ENCODE data around the gene TSEN54.

The TSEN54 gene

DNA sequence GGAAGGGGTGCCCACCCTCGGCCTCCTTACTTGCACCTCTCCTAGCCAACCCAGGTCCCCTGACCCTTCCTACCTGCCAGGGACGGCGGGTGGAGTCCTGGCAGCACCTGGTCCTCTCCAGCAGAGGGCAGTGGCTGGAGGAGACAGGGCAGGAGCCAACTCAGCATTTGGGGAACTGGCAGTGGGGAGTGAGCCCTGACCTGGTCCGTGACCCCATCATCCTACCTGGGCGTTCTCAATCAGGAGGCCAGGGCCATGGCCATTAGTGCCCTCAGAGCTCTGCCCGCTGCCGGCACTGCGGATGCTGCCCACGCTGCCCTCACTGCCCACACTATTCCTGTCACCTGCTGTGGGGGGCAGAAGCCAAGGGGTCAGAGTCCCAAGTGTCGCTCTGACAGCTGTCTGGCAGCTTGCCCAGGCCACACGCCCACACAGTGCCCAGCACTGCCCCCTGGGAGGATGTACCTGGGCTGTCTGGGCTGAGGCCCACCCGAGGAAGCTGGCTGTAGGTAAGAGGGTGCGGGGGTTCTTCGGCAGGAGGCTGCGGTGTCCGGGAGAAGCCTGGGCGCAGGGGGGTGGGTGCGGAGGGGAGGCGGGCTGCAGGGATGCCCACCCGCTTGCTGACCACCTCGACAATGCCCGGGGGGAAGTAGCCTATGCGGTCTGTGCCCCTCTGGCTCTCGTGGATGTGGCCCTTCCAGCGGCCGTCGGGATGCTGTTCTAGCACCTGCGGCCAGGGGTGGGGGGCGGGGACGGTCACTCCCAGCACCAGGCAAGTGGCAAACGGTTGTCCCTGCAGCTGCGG, 11.8 kb upstream of the TSEN54 start:
- no peak for DNase-seq

DNA sequence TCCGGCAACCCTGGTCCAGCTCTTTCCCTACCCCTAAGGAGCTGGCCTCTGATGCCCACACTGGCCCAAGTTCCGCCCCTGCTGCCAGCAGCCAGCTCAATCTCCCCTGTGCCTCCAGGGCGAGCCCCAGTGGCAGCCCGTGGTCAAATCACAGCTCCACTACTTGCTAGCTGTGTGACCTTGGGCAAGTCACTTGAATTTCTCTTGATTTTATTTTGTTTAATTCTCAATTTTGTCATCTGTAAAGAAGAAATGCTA, 11.2 kb upstream of the TSEN54 start:
- no peak for DNase-seq

DNA sequence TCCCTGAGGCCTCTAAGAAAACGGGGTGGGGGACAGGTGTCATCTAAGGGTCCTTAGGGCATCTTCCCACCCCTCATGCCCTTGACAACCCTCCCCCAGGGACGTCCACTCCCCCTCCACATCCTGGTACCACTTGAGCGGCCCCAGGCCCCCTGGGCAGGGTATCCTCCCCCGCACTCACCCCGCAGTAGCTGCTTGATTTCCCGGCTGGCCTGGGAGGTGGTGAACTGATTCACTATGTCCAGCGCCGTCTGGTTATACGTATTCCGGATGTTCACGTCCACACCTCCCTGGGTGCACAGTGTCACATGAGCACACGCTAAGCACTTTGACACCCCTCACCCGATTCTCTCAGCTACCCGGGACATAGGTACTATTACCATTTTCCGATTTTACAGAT, 10.7 kb upstream of the TSEN54 start:
- DNase-seq = no peak

DNA sequence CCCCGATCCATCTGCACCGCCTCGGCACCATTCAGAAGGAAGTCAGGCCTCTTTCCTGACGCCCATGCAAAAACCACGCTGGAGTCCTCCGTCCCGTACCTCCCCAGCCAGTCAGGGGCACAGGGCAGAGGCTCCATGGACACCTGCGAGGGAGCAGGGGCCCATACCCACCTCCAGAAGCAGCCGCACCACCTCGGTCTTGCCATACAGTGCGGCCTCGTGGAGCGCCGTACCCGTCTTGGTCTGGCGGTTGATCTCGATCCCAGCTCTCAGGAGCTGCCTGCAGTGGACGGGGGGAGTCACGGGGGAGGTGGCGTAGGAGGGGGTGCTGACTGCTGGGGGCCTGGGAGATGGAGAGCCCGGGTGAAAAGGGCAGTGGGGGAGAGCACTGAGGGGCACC, 10.2 kb upstream of the TSEN54 start:
- DNase-seq = no peak

DNA sequence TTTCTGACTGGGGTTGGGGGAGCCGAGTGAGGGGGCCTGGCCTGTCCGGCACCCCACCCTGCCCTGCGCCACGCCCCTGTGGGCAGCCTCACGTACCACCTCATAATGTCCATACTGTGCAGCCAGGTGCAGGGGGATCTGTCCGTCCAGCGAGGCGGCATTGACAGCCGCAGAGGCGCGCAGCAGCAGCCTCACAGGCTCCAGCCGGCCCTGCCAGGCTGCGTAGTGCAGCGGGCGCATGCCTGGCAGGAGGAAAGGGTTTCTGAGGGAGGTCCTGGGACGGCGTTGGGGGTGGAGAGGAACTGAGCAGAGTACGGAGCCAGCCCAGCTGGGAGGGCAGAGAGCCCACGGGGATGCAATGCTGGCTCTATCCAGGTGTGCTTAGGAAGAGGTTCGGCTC, 9.4 kb upstream of the TSEN54 start:
- no peak for DNase-seq

DNA sequence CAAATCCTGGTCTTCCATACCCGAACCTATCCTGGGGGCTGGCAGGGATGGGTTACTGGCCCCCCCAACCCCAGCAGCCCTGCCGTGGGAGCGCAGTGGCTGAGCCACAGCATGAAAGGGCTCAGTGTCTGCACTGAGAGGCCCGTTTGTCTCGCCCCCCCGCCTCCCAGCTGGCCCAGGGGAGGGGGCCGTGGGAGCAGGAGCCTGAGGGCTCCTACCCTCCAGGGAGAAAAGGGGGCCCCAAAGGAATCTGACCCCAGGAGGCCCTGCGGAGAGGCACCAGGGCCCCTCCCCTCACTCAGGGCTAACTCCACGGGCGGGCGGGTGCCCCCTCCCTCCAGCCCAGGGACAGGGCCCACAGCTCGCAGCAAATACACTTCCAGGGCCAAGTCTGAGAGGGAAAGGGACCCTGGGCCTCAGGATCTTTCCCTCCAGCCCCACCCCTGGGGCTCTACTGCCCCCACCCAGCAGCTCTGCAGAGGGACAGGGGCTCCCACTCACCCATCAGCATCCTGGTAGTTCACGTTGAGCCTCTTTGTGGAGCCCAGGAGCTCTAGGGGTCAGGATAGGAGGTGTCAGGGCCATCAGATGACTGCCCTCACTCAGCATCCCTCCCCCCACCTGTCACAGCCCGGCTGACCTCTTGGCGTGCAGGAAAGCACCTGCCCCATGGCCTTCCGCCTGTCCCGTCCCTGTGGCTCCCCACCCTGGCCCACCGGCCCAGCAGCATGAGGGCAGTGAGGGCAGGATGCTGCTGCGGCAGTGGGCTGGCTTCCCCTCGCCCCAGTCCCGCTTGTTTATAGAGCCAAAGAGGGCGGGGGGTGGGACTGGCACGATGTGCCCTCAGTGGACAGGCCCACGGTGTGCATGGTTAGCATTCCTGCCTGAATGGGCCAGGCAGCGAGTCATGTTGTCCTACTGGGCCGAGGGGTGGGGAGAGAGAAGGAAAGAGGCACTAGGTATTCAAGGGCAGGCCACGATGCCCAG, 8.3 kb upstream of the TSEN54 start:
- no peak for DNase-seq

DNA sequence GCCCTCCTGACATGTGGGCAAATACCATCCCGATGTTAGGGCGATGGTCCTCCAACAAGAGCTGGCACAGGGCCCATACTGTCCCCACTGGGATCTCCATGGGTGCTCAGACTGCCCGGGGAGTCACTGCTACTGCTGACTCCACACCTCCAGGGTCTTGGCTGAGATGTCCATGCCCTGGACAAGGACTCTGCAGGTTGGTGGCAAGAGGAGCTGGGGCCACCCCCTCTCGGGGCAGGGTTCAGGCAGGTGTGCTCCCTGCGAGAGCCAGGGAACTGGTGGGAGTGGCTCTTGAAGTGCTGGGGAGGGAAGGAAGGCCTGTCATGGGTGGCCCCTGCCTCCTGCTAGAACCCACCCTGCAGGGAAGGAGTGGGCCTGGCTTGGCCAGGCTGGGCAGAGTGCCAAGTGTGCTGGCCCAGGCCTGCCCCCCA, 7.4 kb upstream of the TSEN54 start:
- no peak for DNase-seq

DNA sequence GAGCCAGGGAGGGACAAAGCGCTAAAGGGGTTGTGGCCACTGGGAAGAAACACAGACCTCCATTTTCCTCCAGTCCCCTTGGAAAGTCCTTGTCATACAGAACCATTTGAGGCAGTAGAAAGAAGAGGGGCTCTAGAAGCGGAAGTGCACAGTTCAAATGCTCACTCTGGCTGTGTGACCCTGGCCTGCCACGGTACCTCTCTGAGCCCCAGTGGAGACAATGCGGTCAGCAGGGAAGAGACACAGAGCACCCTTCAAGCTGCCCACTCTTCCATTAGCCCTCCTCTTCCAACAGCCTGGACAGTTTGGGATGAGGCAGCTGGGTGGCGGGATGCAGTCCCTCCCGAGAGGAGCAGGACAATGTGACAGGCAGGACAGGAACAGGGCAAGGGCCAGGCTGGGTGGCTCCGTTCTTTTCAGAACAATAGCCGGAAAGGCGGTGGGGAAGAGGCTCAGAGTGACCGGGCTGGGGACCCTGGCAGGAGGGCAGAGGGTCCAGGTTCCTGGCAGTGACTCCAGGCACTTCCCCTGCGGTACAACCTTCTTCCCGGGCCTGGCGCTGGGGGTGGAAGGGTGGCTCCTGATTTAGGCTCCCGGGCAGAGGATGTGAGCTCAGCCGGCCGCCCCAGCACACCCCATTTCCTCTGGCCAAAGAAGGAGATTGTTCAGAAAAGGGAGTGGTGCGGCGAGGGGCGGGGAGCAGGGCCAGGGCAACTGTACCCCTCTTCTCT, 6.6 kb upstream of the TSEN54 start:
- DNase-seq = no peak

DNA sequence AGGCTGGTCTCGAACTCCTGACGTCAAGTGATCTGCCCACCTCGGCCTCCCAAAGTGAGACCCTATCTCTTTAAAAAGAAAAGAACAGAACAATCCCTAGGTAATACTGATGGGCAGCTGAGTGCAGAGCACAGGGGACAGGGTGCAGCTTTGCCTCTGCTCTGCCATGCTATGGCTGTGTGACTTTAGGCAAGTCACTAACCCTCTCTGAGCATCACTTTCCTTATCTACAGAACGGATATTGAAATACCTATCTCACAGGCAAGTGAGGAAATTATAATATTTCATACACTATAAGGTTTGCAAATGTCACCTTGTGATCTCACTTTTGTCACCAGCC, 5.1 kb upstream of the TSEN54 start:
- DNase-seq = no peak

DNA sequence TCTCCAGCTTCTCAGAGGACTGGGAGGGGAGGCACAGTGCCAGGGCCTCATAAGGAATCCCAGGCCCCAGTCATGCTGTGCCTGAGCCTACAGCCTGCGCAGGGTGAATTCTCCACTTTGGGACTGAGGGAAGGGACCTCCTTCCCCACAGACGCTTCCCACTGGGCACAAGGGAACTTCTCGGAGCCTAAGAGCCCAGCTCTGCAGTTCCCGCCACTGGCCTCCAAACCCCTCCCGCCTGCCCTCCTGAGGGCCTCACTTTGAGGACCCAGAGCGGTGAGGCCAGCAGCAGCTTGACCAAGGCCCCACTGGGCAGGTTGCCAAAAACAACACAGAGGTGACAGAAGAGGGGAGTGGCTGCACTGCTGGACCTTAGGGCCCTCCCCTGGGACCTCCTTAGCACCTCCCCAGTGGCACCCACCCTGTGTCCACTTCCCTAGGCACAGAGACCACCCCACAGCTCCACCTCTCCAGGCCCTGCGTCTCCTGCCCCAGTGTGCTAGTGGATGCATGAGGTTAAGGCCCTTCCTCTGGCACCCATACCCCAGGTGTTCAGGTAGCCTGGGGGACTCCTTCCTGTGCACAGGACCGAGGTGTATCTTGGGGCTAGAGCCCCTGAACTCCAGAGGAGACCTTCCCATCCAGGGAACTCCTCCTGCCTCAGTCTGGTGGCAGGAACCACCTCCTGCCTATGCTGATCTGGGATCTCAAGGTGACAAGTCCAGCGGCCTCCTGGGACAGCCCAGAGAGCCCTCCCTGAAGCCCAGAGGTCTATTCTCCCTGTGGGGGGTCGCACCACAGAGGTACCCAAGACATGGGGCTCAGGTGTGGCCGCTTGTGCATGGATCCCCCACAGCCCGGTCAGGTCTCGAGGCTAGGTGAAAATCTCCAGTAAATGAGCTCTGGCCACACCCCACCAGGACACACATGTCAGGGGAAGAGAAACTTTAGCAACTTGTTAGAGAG, 4.4 kb upstream of the TSEN54 start:
- no peak for DNase-seq

DNA sequence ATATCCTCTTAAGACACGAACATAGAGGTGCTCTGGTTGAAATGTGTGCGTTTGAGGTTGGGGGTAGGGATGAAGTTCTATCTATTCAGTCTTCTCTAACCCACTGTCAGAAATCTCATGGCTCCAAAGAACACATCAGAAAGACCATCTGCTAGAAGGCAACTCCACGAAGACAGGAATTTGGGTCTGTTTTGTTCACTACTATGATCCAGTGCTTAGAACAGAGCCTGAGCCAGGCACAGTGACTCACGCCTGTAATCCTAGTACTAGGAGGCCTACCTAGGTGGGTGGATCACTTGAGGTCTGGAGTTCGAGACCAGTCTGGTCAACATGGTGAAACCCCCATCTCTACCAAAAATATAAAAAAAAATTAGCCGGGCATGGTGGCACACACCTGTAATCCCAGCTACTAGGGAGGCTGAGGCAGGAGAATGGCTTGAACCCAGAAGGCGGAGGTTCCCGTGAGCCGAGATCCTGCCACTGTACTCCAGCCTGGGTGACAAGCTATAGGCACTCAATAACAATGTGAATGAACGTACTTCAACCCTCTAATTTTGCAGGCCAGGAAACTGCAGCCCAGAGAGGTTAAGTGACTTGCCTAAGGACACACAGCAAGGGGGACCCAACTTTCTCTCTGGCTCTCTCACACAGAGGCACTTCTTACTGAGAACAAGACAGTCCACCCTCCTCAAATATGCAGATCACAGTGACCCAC, 3.2 kb upstream of the TSEN54 start:
- no peak for DNase-seq

DNA sequence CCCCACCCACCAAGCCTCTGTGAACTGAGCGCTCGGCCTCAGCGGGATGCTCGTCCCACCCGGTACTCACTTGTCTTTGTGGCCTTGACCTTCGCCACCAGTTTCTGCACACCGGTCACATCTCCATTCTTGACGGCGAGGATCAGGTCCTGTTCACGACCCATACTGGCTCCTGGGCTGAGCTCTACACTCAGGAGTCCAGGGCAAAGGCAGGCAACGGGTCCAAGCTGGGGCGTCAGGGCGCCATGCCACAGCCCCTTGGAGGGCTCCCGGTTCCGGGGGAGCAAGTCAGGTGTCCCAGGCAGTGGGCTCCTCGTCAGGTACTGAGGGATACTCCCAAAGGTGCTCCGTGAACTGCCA, 2.7 kb upstream of the TSEN54 start:
- DNase-seq = no peak

DNA sequence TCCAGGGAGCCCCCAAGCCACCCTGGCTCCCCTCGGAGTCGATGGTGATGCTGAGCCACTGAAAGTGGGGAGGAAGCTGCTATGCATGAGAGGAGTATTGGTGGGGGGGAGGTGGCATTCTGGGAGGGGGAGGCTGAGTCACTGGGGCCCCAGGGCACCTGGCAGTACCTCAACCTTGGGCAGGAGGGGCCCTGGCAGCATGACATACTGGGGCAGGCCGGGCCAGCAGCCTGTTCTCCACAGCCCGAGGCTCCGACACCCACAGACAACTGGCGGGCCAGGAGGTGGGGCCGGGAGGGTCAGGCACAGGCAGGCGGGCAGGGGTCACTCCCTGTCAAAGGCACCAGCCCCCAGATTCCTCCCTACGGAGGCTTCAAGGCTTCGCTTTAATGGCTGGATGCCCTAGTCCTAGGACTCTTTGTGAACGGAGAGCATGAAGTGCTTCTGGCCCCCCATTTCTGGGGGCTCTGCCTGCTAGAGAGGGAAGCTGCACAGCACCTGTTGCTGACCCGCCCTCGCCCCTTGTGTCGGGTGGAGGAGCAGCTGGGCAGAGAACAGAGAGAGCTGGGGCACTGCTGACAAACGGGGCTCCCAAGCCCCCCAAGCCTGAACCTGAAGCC, 1.9 kb upstream of the TSEN54 start:
- no peak for DNase-seq

DNA sequence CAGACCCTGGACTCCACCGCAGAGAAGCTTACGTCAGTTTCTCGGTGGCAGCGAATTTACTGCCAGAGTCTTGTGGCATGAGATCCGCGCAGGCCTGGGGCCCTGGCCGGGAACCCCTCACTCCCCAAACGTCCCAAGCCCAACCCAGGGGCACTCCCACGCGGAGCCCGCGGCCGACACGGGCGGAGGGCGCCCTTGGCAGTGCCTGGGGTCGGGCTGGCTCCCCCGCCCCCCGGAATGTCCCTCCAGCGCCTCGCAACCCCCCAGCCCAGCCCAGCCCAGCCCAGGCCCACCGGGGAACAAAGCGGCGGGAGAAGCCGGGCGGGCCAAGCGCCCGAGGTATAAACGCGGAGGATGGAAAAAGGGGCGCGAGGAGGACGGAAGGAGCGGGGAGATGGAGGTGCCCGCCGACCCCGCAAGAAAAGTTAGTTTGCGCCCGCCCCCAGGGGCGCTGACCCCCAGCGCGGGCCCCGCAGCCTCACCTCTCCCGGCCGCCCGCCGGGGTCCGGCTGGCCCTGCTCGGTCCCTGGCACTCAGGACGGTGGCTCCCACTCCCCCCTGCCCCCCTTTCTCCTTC, 1.3 kb upstream of the TSEN54 start:
- no peak for DNase-seq

DNA sequence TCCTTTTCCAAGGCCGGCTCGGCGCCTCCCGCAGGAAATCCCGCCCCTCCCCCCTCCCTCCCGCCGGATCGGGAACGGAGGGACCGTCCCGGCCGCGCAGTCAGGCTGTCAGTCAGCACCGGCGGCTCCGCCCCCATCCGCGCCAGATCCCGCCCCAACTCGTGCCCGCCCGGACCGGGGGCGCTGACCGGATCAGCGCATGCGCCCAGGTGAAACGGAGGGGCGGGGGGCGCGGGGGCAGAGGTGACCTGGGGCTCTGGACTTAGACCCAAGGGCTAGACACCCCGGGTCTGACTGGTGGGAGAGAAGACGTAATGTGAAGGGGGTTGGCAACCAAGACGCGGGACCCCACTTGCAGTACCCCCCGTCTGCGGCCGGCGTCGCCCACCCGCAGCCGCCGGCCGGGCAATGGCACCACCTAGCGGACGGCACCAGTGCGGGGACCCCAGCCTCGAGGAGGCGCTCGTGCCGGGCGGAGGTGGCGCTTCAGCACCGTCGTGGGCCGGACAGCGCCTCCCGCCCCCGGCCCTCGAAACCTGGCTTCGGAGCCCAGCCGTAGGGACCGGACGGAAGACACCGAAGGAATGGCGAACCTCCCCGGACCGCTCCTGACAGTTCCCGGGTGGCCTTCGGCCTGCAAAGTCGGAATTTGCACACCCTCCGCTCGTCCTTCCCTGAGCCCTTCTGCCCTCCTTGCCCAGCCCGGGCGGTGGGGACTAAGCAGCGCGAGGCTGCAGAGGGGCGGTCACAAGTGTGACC, 653 bp upstream of the TSEN54 start, which contains the start of gene CASKIN2:
Gene CASKIN2 (minus strand): TSS at position 42 of the 759 bp plus-strand sequence. CDS start 1,733 bp downstream, outside the sequence.
- DNase-seq = peak; percentile 91

DNA sequence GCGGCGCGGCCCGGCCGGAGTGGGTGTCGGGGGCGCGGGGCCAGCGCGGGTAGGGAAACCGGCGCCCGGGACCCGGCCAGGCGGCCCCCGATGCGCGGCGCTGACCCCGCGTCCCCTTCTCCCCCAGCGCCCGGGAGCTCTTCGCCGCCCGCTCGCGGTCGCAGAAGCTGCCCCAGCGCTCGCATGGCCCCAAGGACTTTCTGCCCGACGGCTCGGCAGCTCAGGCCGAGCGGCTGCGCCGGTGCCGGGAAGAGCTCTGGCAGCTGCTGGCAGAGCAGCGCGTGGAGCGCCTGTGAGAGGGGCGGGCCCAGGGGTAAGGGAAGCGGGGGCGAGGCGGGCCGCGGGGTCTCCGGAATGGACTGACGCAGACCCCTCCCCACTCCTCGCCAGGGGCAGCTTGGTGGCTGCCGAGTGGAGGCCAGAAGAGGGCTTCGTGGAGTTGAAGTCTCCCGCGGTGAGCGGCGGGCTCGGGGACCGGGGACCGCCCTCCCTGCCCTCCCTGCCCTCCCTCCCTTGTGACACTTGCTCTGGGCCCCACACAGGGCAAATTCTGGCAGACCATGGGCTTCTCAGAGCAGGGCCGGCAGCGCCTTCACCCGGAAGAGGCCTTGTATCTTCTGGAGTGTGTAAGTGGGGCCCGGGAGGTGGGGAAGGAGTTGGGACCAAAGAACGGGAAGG, 430 bp downstream of the TSEN54 start:
- DNase-seq = no peak

DNA sequence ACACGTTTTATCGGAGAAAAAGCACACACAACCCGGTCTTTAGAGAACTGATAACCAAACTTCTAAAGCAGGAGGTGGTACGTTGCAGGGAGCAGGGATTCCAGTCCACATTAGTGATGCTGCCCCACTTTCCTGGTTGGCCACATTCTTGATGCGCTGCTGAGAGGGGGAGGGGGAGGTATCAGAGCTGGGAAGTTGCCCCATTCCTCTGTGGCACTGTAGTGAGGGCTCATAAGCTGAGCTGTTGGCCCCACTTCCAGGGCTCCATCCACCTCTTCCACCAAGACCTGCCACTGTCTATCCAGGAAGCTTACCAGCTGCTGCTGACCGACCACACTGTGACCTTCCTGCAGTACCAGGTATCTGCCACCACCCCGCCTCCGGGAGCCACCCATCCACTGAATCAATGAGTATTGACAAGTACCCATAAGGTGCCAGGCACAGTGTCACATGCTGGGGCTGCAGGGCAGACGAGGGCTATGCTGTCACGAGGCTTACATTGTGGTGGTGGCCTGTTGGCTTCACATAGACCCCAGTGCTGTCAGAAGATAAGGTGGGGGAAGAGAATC, 1.1 kb downstream of the TSEN54 start:
- DNase-seq = no peak

DNA sequence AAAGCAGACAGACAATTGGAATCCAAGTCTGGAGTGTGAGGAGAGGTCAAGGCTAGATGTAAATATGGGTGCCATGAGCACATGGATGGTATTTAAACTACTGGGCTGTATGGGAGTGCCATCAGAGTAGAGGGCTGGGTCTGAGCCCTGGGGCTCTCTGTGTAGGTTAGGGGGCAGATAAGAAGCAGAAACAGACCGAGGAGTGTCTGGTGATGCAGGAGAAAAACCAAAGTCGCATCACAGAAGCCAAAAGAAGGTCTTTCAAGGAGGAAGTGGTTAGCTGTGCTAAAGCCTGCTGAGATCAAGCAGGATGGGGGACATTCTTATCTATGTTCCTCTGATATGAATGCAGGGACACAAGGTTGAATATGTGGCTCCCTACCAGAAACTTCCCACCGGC, 1.9 kb downstream of the TSEN54 start:
- no peak for DNase-seq

DNA sequence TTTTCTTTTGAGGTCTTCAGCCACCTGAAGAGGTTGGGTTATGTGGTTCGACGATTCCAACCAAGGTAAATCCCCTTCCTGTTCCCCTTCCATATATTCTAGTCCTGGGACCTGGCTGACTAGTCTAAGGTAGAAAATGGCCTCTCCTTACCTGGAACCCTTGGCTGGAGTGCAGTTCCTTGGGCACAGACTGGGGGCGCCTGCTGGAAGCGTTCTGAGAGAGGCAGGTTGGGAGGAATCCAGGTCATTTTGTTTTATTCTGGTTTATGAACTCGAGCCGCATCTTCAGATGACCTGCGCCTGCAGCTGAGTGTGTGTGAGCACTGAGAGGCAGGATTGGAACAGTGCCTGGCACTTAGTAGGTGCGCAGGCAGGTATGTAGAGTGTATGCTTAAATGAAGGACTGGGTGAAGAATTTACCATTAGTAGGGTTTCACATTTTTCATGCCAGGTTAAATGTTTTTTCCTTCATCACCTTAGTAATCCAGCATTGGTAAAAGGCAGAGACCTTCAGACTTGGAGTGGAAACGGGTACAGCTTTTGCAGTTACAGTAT, 2.7 kb downstream of the TSEN54 start:
- DNase-seq = no peak

All from fibroblast of skin of right biceps (primary cell).